Astrocyte of the cerebellum (primary cell): ENCODE data around the gene ESYT2.

Experiments used
- DNase-seq: peaks from one replicate; pipeline ENCODE4 v3.0.0-alpha.2; 2011; ENCODE audit warnings: low read depth
- H3K4me3 ChIP-seq: 2 replicates; pipeline ENCODE4 v1.5.1; 2011; ENCODE audit warnings: mild to moderate bottlenecking, low read depth, low read length, moderate library complexity
- CTCF ChIP-seq: IDR thresholded peaks from 2 replicates; pipeline ENCODE4 v1.5.1; 2012; ENCODE audit warnings: low read length, low read depth, moderate library complexity, mild to moderate bottlenecking; ENCODE audit errors: missing control alignments
- in situ Hi-C: cut with HindIII; loops from 2 replicates; pipeline ENCODE4 v1.10.0; 2017; ENCODE audit warnings: low sequenced_read_pairs

Gene ESYT2

GRCh38 chr7:158761945-158762344 lies 67.4 kb downstream of the ESYT2 start:
- no peak for TF ChIP-seq CTCF
- H3K4me3 ChIP-seq: no peak overlapping the region
- no peak for DNase-seq
- in situ Hi-C loops: no loop called here

GRCh38 chr7:158760936-158761335 lies 68.4 kb downstream of the ESYT2 start:
- no peak for DNase-seq
- H3K4me3 ChIP-seq: no peak overlapping the region
- TF ChIP-seq CTCF: no peak
- in situ Hi-C loops: no loop called here

GRCh38 chr7:158760445-158760764 lies 68.9 kb downstream of the ESYT2 start:
- TF ChIP-seq CTCF: no peak
- no peak for DNase-seq
- in situ Hi-C loops: no loop called here
- no peak overlapping the region for H3K4me3 ChIP-seq

GRCh38 chr7:158759749-158760444 lies 69.4 kb downstream of the ESYT2 start:
- DNase-seq: no peak
- H3K4me3 ChIP-seq: no peak overlapping the region
- in situ Hi-C loops: no loop called here
- no peak for TF ChIP-seq CTCF

- in situ Hi-C loops: no loop called here
- no peak overlapping the region for H3K4me3 ChIP-seq
- no peak for DNase-seq
- no peak for TF ChIP-seq CTCF
Measured at GRCh38 chr7:158759245-158759614, 70.1 kb downstream of the ESYT2 start.

GRCh38 chr7:158758586-158759244 lies 70.6 kb downstream of the ESYT2 start:
- no peak overlapping the region for H3K4me3 ChIP-seq
- TF ChIP-seq CTCF: no peak
- in situ Hi-C loops: no loop called here

More at GRCh38 chr7:158758586-158759244, 70.6 kb downstream of the ESYT2 start:
- no peak for DNase-seq
